Nephron (organoid): ENCODE measurements around the gene C17orf50.

Source experiments
- H3K27ac Mint-ChIP-seq, 3 experiments: 2 replicates each; pipeline ENCODE4 v1.8.0; 2020; ENCODE audit warnings: mixed read lengths in 3 of 3, mild to moderate bottlenecking in 2 of 3, moderate library complexity in 1 of 3
- H3K27me3 Mint-ChIP-seq: 2 replicates; pipeline ENCODE4 v1.8.0; 2021; ENCODE audit warnings: low read depth, mild to moderate bottlenecking, moderate library complexity, mixed read lengths
- H3K36me3 Mint-ChIP-seq: 2 replicates; pipeline ENCODE4 v1.8.0; 2020; ENCODE audit warnings: low read depth, mixed read lengths
- H3K4me1 Mint-ChIP-seq: 2 replicates; pipeline ENCODE4 v1.8.0; 2020; ENCODE audit warnings: mixed read lengths
- H3K4me3 Mint-ChIP-seq, 3 experiments: 2 replicates each; pipeline ENCODE4 v1.8.0; 2020; ENCODE audit warnings: mild to moderate bottlenecking in 3 of 3, mixed read lengths in 3 of 3, moderate library complexity in 2 of 3
- H3K9me3 Mint-ChIP-seq: 2 replicates; pipeline ENCODE4 v1.8.0; 2020; ENCODE audit warnings: mixed read lengths
- CTCF ChIP-seq, 3 experiments: fragments of 200-600 bp; sonication (generic); IDR thresholded peaks; one replicate each; pipeline ENCODE4 v1.5.0; 2021; ENCODE audit warnings: antibody characterized with exemption in 3 of 3; ENCODE audit not compliant: unreplicated experiment in 3 of 3

Gene C17orf50

GRCh38 chr17:35726127-35726952, 34.3 kb upstream of the C17orf50 start:
- Mint-ChIP-seq H3K27me3 (no peaks in the 10 kb centered on the region), H3K36me3 (peaks cover 34% of the 10 kb centered on the region), H3K9me3 (no peaks in the 10 kb centered on the region), H3K4me3 (no peak overlapping the region), H3K27ac (peak overlapping the region; percentile 81 to 98 (median 86)), H3K4me1 (peaks cover 48% of the 10 kb centered on the region)
- no peak for TF ChIP-seq CTCF (IDR thresholded peaks at IDR 0.05; ENCODE audit: unreplicated experiment in 3 of 3)

- Mint-ChIP-seq H3K9me3 (no peaks in the 10 kb centered on the region), H3K27ac (peak overlapping the region; percentile 81 to 98 (median 86)), H3K36me3 (peaks cover 30% of the 10 kb centered on the region), H3K27me3 (no peaks in the 10 kb centered on the region), H3K4me1 (peaks cover 48% of the 10 kb centered on the region), H3K4me3 (no peak overlapping the region)
- no peak for TF ChIP-seq CTCF (IDR thresholded peaks at IDR 0.05; ENCODE audit: unreplicated experiment in 3 of 3)
These were observed 33.7 kb upstream of the C17orf50 start for GRCh38 chr17:35726953-35727460.

GRCh38 chr17:35727635-35728034, 33.1 kb upstream of the C17orf50 start:
- Mint-ChIP-seq H3K4me3 (peak overlapping the region in 1 of 3 experiments; percentile 18), H3K9me3 (no peaks in the 10 kb centered on the region), H3K27me3 (no peaks in the 10 kb centered on the region), H3K27ac (peak overlapping the region; percentile 7 to 98 (median 86)), H3K4me1 (peaks cover 52% of the 10 kb centered on the region), H3K36me3 (peaks cover 30% of the 10 kb centered on the region)
- TF ChIP-seq CTCF (IDR thresholded peaks at IDR 0.05; ENCODE audit: unreplicated experiment in 3 of 3) = no peak

- Mint-ChIP-seq H3K4me3 (no peak overlapping the region), H3K9me3 (no peaks in the 10 kb centered on the region), H3K4me1 (peaks cover 52% of the 10 kb centered on the region), H3K27ac (peak overlapping the region; percentile 7 to 98 (median 86)), H3K27me3 (no peaks in the 10 kb centered on the region), H3K36me3 (peaks cover 25% of the 10 kb centered on the region)
- TF ChIP-seq CTCF (IDR thresholded peaks at IDR 0.05; ENCODE audit: unreplicated experiment in 3 of 3) = no peak
These were observed 32.1 kb upstream of the C17orf50 start for GRCh38 chr17:35728551-35728950.

- H3K9me3 Mint-ChIP-seq = no peaks in the 10 kb centered on the region
- H3K4me3 Mint-ChIP-seq = peak overlapping the region; percentile 67 to 82 (median 72)
- no peaks in the 10 kb centered on the region for H3K27me3 Mint-ChIP-seq
- peaks cover 16% of the 10 kb centered on the region for H3K36me3 Mint-ChIP-seq
- H3K27ac Mint-ChIP-seq = peak overlapping the region in 1 of 3 experiments; percentile 63
- H3K4me1 Mint-ChIP-seq = peaks cover 52% of the 10 kb centered on the region
- no peak for TF ChIP-seq CTCF (IDR thresholded peaks at IDR 0.05; ENCODE audit: unreplicated experiment in 3 of 3)
These were observed 31.3 kb upstream of the C17orf50 start for GRCh38 chr17:35729405-35729833.
